Neural progenitor cell (in vitro differentiated cells): Measurements from ENCODE around the gene COPS8. TPM values are rescaled to one million over a fixed set of nuclear protein-coding genes. Genes with fewer than 3 reads are reported as not detected.
A peak's percentile ranks its signal among the peaks of the same experiment; 100 is the strongest.

Experiments
- DNase-seq: peaks from one replicate; pipeline ENCODE4 v3.0.0-alpha.2; 2016; ENCODE audit warnings: low spot score
- H2AFZ ChIP-seq: fragments of 200-600 bp; sonication (generic); replicated peaks from 2 replicates; pipeline ENCODE4 v1.6.1; 2016; ENCODE audit warnings: antibody characterized with exemption
- H3F3A ChIP-seq: fragments of 200-600 bp; sonication (generic); 2 replicates; pipeline ENCODE4 v1.6.1; 2016; ENCODE audit warnings: antibody characterized with exemption, low read depth
- H3K27ac ChIP-seq: fragments of 200-600 bp; sonication (generic); 2 replicates; pipeline ENCODE4 v1.5.1; 2016; ENCODE audit warnings: mild to moderate bottlenecking
- H3K27me3 ChIP-seq: fragments of 200-600 bp; sonication (generic); 2 replicates; pipeline ENCODE4 v1.6.1; 2016; ENCODE audit warnings: mild to moderate bottlenecking, moderate library complexity
- H3K36me3 ChIP-seq: fragments of 200-600 bp; sonication (generic); 2 replicates; pipeline ENCODE4 v1.5.1; 2016
- H3K4me1 ChIP-seq: fragments of 200-600 bp; sonication (generic); 2 replicates; pipeline ENCODE4 v1.6.1; 2016; ENCODE audit warnings: mixed run types
- H3K4me2 ChIP-seq: fragments of 200-600 bp; sonication (generic); 2 replicates; pipeline ENCODE4 v1.6.1; 2016
- H3K4me3 ChIP-seq: fragments of 200-600 bp; sonication (generic); 2 replicates; pipeline ENCODE4 v1.5.1; 2016
- H3K79me2 ChIP-seq: fragments of 200-600 bp; sonication (generic); 2 replicates; pipeline ENCODE4 v1.6.1; 2016; ENCODE audit warnings: low read depth
- H3K9ac ChIP-seq: fragments of 200-600 bp; sonication (generic); 2 replicates; pipeline ENCODE4 v1.6.1; 2016
- H3K9me3 ChIP-seq: fragments of 200-600 bp; sonication (generic); 2 replicates; pipeline ENCODE4 v1.5.1; 2016; ENCODE audit warnings: low read depth
- H4K20me1 ChIP-seq: fragments of 200-600 bp; sonication (generic); 2 replicates; pipeline ENCODE4 v1.6.1; 2016; ENCODE audit warnings: low read depth
- H3K27ac Mint-ChIP-seq: 3 replicates; pipeline ENCODE4 v1.8.0; 2021; ENCODE audit warnings: mixed read lengths
- H3K27me3 Mint-ChIP-seq: 2 replicates; pipeline ENCODE4 v1.8.0; 2022; ENCODE audit warnings: low read depth, mild to moderate bottlenecking, inconsistent platforms, moderate library complexity, mixed read lengths; ENCODE audit not compliant: insufficient read depth
- H3K36me3 Mint-ChIP-seq: 3 replicates; pipeline ENCODE4 v1.8.0; 2021; ENCODE audit warnings: mixed read lengths
- H3K4me1 Mint-ChIP-seq: 3 replicates; pipeline ENCODE4 v1.8.0; 2021; ENCODE audit warnings: mixed read lengths
- H3K4me3 Mint-ChIP-seq: 3 replicates; pipeline ENCODE4 v1.8.0; 2021; ENCODE audit warnings: mild to moderate bottlenecking, moderate library complexity, mixed read lengths
- H3K9me3 Mint-ChIP-seq: 3 replicates; pipeline ENCODE4 v1.8.0; 2020; ENCODE audit warnings: mixed read lengths
- EZH2 ChIP-seq: fragments of 200-600 bp; sonication (generic); IDR thresholded peaks from 2 replicates; pipeline ENCODE4 v1.6.1; 2017; ENCODE audit warnings: antibody characterized with exemption, mild to moderate bottlenecking, moderate library complexity
- EZH2phosphoT487 ChIP-seq: fragments of 200-600 bp; sonication (generic); IDR thresholded peaks from 2 replicates; pipeline ENCODE4 v1.6.1; 2017; ENCODE audit warnings: antibody characterized with exemption
- total RNA-seq: library from RNA; depleted of rRNA; stranded (reverse); fragments of >200 nt; gene quantifications from 2 replicates; pipeline ENCODE4 v1.2.3, GENCODE V29; 2015; ENCODE audit warnings: low replicate concordance
- TF ChIP-seq, protein P1 (sequence below): fragments of 200-600 bp; sonication (generic); IDR thresholded peaks from 2 replicates; pipeline ENCODE4 v1.5.1; 2017; ENCODE audit warnings: antibody characterized with exemption, mild to moderate bottlenecking

The COPS8 gene
- total RNA-seq, 1 donor from 2014 or later, result 267 TPM

DNA sequence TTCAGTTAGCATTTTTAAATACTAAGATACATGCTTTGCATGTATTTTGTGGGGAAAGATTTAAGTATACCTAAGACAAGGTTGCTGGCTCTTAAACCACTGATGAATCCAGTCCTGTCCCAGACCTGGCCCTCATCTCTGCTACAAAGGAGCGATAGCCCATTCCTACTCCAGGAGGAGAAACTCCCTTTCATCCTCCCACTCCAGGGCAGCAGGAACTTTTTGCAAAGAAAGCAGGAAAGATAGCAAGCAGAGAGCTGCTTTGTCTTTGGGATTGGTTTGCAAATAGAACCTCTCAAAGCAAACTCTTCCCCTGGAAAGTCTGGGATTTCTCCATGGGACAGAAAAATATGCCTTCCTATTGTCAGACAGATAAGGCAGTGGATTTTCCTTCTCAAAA, 43.6 kb upstream of the COPS8 start:
- Histone ChIP-seq H3K4me2 (peak overlapping the region; percentile 48), H3K79me2 (no peaks in the 10 kb centered on the region), H3K36me3 (no peaks in the 10 kb centered on the region), H2AFZ (no peak overlapping the region), H3K27ac (peak overlapping the region; percentile 5), H4K20me1 (no peaks in the 10 kb centered on the region), H3K27me3 (no peaks in the 10 kb centered on the region), H3K4me1 (peaks cover 22% of the 10 kb centered on the region), H3K9ac (no peak overlapping the region), H3K4me3 (no peak overlapping the region), H3K9me3 (no peaks in the 10 kb centered on the region), H3F3A (peaks cover 8% of the 10 kb centered on the region)
- Mint-ChIP-seq H3K4me1 (peaks cover 16% of the 10 kb centered on the region), H3K36me3 (no peaks in the 10 kb centered on the region), H3K27ac (no peak overlapping the region), H3K27me3 (peaks cover 3% of the 10 kb centered on the region), H3K4me3 (no peak overlapping the region), H3K9me3 (peaks cover under 1% of the 10 kb centered on the region)
- peak; percentile 26 for DNase-seq
- no peak for TF ChIP-seq EZH2phosphoT487
- TF ChIP-seq, protein P1, sequence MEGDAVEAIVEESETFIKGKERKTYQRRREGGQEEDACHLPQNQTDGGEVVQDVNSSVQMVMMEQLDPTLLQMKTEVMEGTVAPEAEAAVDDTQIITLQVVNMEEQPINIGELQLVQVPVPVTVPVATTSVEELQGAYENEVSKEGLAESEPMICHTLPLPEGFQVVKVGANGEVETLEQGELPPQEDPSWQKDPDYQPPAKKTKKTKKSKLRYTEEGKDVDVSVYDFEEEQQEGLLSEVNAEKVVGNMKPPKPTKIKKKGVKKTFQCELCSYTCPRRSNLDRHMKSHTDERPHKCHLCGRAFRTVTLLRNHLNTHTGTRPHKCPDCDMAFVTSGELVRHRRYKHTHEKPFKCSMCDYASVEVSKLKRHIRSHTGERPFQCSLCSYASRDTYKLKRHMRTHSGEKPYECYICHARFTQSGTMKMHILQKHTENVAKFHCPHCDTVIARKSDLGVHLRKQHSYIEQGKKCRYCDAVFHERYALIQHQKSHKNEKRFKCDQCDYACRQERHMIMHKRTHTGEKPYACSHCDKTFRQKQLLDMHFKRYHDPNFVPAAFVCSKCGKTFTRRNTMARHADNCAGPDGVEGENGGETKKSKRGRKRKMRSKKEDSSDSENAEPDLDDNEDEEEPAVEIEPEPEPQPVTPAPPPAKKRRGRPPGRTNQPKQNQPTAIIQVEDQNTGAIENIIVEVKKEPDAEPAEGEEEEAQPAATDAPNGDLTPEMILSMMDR, result no peak
- no peak for TF ChIP-seq EZH2

DNA sequence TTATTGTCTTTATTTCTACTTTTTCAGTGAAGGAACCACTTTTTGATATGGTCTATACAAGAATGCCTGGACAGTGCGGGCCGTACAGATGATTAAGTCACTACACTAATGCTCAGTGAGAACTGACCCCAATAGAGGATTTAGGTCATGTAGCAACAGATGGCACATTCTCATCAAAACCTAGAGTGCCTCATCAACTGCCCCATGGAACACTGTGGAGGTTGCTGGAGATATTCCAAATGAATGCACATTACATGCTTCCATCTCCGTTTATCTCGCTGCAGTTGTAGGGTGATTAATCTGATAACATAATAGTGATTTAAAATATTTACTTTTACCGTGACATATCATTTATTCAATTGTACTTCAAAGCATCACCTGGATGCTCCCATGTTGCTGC, 41.8 kb upstream of the COPS8 start:
- Histone ChIP-seq H2AFZ (no peak overlapping the region), H3F3A (peaks cover 8% of the 10 kb centered on the region), H3K4me1 (peaks cover 22% of the 10 kb centered on the region), H3K36me3 (peaks cover 7% of the 10 kb centered on the region), H3K27ac (no peak overlapping the region), H3K4me3 (no peak overlapping the region), H4K20me1 (no peaks in the 10 kb centered on the region), H3K4me2 (no peak overlapping the region), H3K9me3 (peaks cover 3% of the 10 kb centered on the region), H3K9ac (no peak overlapping the region), H3K27me3 (no peaks in the 10 kb centered on the region), H3K79me2 (no peaks in the 10 kb centered on the region)
- Mint-ChIP-seq H3K27ac (no peak overlapping the region), H3K27me3 (peaks cover 3% of the 10 kb centered on the region), H3K9me3 (peaks cover 13% of the 10 kb centered on the region), H3K36me3 (no peaks in the 10 kb centered on the region), H3K4me1 (peaks cover 13% of the 10 kb centered on the region), H3K4me3 (no peak overlapping the region)
- no peak for DNase-seq
- TF ChIP-seq EZH2phosphoT487 (no peak), EZH2 (no peak)
- TF ChIP-seq, protein P1, result no peak

DNA sequence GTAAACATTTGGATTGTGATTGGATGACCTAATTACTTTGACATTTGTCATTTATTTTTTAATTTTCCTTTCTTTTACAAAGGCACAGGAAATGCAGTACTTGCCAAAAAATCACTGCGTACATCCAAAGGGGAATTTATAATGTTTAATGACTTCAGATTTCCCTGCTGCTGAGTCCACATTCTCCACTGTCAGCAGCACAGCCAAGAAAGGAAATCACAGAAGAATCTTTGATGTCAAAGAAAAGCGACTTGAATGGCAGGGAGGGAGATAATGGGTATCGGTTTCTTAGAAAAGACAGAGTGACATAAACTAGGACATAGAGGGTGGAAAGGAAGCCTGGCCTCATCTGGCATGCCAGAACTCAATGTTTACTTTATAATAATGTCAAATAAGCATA, 41.4 kb upstream of the COPS8 start:
- peaks cover 3% of the 10 kb centered on the region for H3K27me3 Mint-ChIP-seq
- H3K4me1 Mint-ChIP-seq, result peaks cover 13% of the 10 kb centered on the region

More for the DNA sequence above, 41.4 kb upstream of the COPS8 start:
- Mint-ChIP-seq H3K27ac (no peak overlapping the region), H3K4me3 (no peak overlapping the region), H3K36me3 (no peaks in the 10 kb centered on the region), H3K9me3 (peaks cover 13% of the 10 kb centered on the region)
- Histone ChIP-seq H3K4me2 (no peak overlapping the region), H4K20me1 (no peaks in the 10 kb centered on the region), H3K9me3 (peaks cover 7% of the 10 kb centered on the region), H2AFZ (no peak overlapping the region), H3K27ac (no peak overlapping the region), H3K27me3 (no peaks in the 10 kb centered on the region), H3K4me3 (no peak overlapping the region), H3K4me1 (peaks cover 22% of the 10 kb centered on the region), H3K79me2 (no peaks in the 10 kb centered on the region), H3K9ac (no peak overlapping the region), H3K36me3 (peaks cover 11% of the 10 kb centered on the region), H3F3A (peaks cover 8% of the 10 kb centered on the region)
- no peak for DNase-seq
- TF ChIP-seq EZH2, result no peak
- TF ChIP-seq EZH2phosphoT487, result no peak
- TF ChIP-seq, protein P1, result no peak
